Mucosa of rectum (tissue), 2 donors: Measurements from ENCODE around the gene ERG28.

Source experiments
- H3K27ac ChIP-seq, 2 donors: one replicate each; pipeline ENCODE4 v1.7.0; 2013; ENCODE audit warnings: inconsistent platforms in 2 of 2, low read depth in 2 of 2, low read length in 2 of 2
- H3K27me3 ChIP-seq, 2 donors: one replicate each; pipeline ENCODE4 v1.7.0; 2013; ENCODE audit warnings: low read length in 2 of 2; ENCODE audit not compliant: control insufficient read depth in 2 of 2, insufficient read depth in 2 of 2
- H3K36me3 ChIP-seq, 2 donors: one replicate each; pipeline ENCODE4 v1.7.0; 2013; ENCODE audit warnings: low read length in 2 of 2; ENCODE audit not compliant: control insufficient read depth in 2 of 2, insufficient read depth in 2 of 2
- H3K4me1 ChIP-seq, 2 donors: one replicate each; pipeline ENCODE4 v1.7.0; 2013; ENCODE audit warnings: low read length in 2 of 2, mild to moderate bottlenecking in 1 of 2; ENCODE audit not compliant: control insufficient read depth in 2 of 2, insufficient read depth in 2 of 2
- H3K4me3 ChIP-seq, 2 donors: one replicate each; pipeline ENCODE4 v1.7.0; 2013; ENCODE audit warnings: low read length in 2 of 2
- H3K9ac ChIP-seq, 2 donors: one replicate each; pipeline ENCODE4 v1.7.0; 2013; ENCODE audit warnings: low read length in 2 of 2, low read depth in 1 of 2, mild to moderate bottlenecking in 1 of 2
- H3K9me3 ChIP-seq, 2 donors: one replicate each; pipeline ENCODE4 v1.7.0; 2013; ENCODE audit warnings: low read length in 2 of 2; ENCODE audit not compliant: control insufficient read depth in 2 of 2
- donor health status: healthy.
- donor health status: Normal muscosa, but diverticular disease.

Gene ERG28, protein sequence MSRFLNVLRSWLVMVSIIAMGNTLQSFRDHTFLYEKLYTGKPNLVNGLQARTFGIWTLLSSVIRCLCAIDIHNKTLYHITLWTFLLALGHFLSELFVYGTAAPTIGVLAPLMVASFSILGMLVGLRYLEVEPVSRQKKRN

DNA sequence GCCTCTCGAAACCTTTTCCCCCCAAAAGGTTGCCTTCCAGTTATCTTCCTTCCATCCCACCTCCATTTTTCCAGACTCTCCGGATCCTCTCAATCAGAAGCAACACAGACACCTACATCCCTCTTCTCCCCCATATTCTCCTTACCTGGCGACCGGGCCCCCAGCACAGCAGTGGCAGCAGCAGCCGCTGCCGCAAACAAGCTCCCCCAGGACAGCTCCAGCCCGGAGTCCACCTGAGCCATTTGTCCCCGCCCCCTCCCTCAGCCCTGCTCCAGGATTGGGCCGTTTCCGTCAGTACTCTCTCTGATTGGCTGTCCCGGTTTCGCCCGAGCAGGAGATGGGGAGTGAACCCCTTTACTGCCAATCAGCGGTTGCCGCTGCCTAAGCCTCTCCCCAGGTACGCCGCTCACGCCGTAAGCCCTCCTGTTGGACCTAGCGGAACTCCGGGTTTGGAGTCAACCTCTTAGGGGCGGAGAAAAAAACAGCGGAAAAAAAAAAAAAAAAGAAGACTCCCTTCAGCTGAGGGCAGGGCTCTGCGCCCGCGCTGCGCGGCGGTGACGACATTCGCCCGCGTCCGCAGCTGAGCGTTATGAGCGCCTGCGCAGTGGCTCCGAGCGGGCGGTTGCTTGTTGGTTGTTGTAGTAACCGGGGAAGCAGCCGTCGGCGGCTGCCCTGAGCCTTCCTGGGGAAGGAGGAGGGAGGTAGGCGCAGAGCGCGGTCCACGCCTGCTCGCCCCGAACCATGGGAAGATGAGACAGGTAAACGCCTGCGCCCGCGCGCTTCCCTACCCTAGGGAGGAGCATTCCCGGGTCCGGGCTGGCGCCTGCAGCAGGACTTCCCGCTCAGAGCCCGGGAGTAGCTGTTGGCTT lies at the start of gene ERG28, which contains the start of gene TTLL5:
Gene ERG28 (minus strand): TSS at position 247 of the 869 bp plus-strand sequence. CDS start 3,374 bp downstream, outside the sequence.
Gene TTLL5 (plus strand): TSS at position 617 of the 869 bp plus-strand sequence. CDS start 1,904 bp downstream, outside the sequence.
- Histone ChIP-seq H3K9me3 (no peaks in the 10 kb centered on the region), H3K4me1 (peaks cover 12 to 15% of the 10 kb centered on the region in 2 donors), H3K4me3 (peak within 1 kb of the TSS; percentile 89 to 91), H3K27me3 (no peaks in the 10 kb centered on the region), H3K36me3 (peaks cover 15 to 22% of the 10 kb centered on the region in 2 donors), H3K9ac (peak within 1 kb of the TSS; percentile 85 to 87), H3K27ac (peak within 1 kb of the TSS; percentile 82 to 90)

- H3K4me3 ChIP-seq: no peak overlapping the region
- no peaks in the 10 kb centered on the region for H3K9me3 ChIP-seq
- no peak overlapping the region for H3K27ac ChIP-seq
- H3K4me1 ChIP-seq: no peaks in the 10 kb centered on the region
- H3K36me3 ChIP-seq: peaks cover 5 to 6% of the 10 kb centered on the region in 2 donors
- H3K27me3 ChIP-seq: no peaks in the 10 kb centered on the region
- H3K9ac ChIP-seq: no peak overlapping the region
Observed at GRCh38 chr14:75709207-75709812, 48.6 kb upstream of the ERG28 start.

DNA sequence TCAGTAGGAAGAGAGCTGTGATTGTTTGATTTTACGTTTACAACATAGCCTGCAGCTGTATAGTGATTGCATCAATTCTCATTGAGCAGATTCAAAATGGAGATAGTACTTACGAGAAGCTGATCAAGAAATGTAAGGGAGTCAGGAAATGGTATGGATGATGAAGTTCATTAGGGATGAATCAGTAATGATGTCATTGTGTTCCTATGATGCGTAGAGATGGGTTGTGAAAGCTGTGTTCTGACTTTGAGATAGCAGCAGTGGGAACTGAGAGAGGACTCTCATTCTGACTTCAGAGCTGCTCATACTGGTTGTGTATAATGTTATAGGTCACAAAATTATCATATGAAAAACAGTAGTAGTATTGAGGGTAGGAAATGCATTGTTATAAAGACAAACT lies 44.3 kb upstream of the ERG28 start:
- Histone ChIP-seq H3K9me3 (no peaks in the 10 kb centered on the region), H3K27ac (no peak overlapping the region), H3K27me3 (no peaks in the 10 kb centered on the region), H3K4me1 (no peaks in the 10 kb centered on the region), H3K9ac (no peak overlapping the region), H3K4me3 (no peak overlapping the region), H3K36me3 (peaks cover 13 to 14% of the 10 kb centered on the region in 2 donors)

GRCh38 chr14:75703467-75703866 lies 42.8 kb upstream of the ERG28 start:
- no peak overlapping the region for H3K27ac ChIP-seq
- no peaks in the 10 kb centered on the region for H3K4me1 ChIP-seq
- H3K4me3 ChIP-seq: no peak overlapping the region
- peaks cover 16 to 20% of the 10 kb centered on the region in 2 donors for H3K36me3 ChIP-seq
- H3K9ac ChIP-seq: no peak overlapping the region
- no peaks in the 10 kb centered on the region for H3K9me3 ChIP-seq
- H3K27me3 ChIP-seq: no peaks in the 10 kb centered on the region

DNA sequence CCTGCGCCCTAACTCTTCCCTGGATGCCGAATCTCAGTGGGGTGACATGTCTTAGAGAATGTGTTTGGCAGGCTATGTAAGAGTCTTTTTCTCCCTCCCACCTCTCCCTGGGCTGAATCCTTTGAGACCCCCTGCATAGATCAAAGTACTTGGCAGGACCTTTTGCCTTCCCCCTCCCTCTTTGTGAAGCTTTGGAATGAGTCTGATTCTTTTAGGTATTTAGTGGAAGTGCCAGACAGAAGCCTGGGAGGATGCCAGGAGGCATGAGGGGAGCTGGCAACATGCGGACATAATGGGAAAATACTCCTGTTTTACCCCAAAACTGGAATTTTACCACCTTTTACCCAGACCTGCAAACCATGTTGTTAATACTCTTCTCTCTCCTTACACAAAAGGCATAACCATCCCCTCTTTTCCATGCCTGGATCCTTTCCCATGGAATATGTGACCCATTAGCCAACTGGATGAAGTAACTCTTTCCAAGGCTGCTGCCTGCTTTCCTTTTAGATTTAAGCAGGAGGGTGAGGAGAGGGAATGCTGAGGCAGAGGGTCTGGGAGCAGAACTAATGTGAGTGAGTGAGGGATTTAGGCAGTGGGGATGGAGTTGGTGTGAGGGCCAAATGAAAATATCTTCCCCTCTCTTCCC lies 42.1 kb upstream of the ERG28 start:
- Histone ChIP-seq H3K9me3 (no peaks in the 10 kb centered on the region), H3K27me3 (no peaks in the 10 kb centered on the region), H3K4me1 (no peaks in the 10 kb centered on the region), H3K36me3 (peaks cover 13 to 17% of the 10 kb centered on the region in 2 donors), H3K4me3 (no peak overlapping the region), H3K27ac (no peak overlapping the region), H3K9ac (no peak overlapping the region)

DNA sequence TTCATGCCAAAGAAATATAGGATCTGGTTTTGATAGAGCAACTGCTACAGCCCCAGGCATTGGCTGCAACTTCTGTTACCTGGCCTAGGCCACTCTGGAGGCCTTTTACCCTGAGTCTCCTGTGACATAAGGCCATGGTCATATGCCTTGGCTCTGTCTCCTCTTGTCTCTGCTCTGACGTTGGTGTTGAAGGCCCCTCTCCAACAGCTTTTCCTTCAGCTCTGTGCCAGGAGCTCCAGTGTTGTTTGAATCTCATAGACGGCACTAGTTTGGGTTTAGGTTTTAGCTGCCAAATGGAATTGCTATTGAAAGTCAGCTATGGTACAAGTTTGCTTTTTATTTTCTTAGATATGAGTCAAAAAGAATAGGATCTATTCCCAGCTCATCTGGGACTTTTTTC lies 41.4 kb upstream of the ERG28 start:
- peaks cover 13 to 21% of the 10 kb centered on the region in 2 donors for H3K36me3 ChIP-seq
- no peaks in the 10 kb centered on the region for H3K9me3 ChIP-seq
- no peaks in the 10 kb centered on the region for H3K27me3 ChIP-seq
- no peak overlapping the region for H3K27ac ChIP-seq
- H3K9ac ChIP-seq: no peak overlapping the region
- no peak overlapping the region for H3K4me3 ChIP-seq
- no peaks in the 10 kb centered on the region for H3K4me1 ChIP-seq

GRCh38 chr14:75700295-75700694 lies 39.6 kb upstream of the ERG28 start:
- Histone ChIP-seq H3K27me3 (no peaks in the 10 kb centered on the region), H3K9ac (no peak overlapping the region), H3K27ac (no peak overlapping the region), H3K4me1 (no peaks in the 10 kb centered on the region), H3K9me3 (no peaks in the 10 kb centered on the region), H3K4me3 (no peak overlapping the region), H3K36me3 (peaks cover 10 to 21% of the 10 kb centered on the region in 2 donors)

DNA sequence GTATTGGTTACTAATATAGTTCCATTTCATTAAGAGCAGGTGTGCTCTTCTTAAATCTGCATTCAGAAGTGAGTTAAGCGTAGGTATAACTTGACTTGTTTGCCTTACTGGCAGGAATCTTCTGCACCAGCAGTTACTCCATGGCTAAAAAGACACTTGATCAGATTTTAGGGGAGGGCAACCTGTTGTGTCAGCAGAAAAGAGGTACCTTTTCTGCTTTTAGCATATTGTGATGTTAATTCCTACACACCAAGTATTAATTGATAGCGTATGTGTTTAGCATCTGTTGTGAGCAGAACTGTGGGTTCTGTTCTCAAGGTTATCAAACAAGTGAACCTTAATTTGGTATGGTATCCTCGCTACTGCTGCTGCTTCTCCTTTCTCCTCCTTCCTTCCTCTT lies 38.7 kb upstream of the ERG28 start:
- Histone ChIP-seq H3K9me3 (no peaks in the 10 kb centered on the region), H3K27ac (no peak overlapping the region), H3K36me3 (peaks cover 10 to 21% of the 10 kb centered on the region in 2 donors)

DNA sequence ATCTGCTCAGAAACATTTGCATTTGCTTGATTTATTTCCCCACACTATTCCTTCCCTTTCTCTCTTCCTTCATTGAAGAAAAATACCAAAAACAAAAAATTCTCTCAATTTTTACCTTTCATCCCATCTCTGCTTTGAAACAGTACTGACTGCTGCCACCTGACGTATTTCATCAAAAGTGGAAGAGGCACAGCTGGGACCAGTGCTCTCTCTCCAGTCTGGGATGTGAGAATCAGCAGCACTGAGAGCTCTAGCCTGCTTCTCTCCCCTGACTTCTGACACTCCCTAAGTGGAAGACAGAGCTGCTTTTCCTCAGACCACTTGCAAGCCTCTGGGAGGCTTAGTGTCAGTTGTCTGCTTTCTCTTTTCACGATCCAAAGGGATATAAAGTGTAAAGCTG lies 37.2 kb upstream of the ERG28 start:
- Histone ChIP-seq H3K9ac (no peak overlapping the region), H3K27ac (no peak overlapping the region), H3K36me3 (peaks cover 14 to 22% of the 10 kb centered on the region in 2 donors), H3K4me3 (no peak overlapping the region), H3K27me3 (no peaks in the 10 kb centered on the region), H3K4me1 (no peaks in the 10 kb centered on the region), H3K9me3 (no peaks in the 10 kb centered on the region)

More for the DNA sequence above, 38.7 kb upstream of the ERG28 start:
- H3K9ac ChIP-seq: no peak overlapping the region
- no peaks in the 10 kb centered on the region for H3K27me3 ChIP-seq
- no peaks in the 10 kb centered on the region for H3K4me1 ChIP-seq
- H3K4me3 ChIP-seq: no peak overlapping the region
